Neutrophil (primary cell): ENCODE measurements around the gene ZNF213.
"Not testable (repeated sequence)": the region's sequence is repeated elsewhere in the genome, so short reads cannot be mapped to it uniquely, and the experiment has no call there.

ENCODE experiments used
- H3K27ac ChIP-seq: fragments of 200-600 bp; sonication (generic); 2 replicates; pipeline ENCODE4 v1.5.1; 2016; ENCODE audit warnings: mild to moderate bottlenecking, moderate library complexity
- H3K27me3 ChIP-seq: fragments of 200-600 bp; sonication (generic); 2 replicates; pipeline ENCODE4 v1.6.0; 2016; ENCODE audit warnings: mild to moderate bottlenecking
- H3K36me3 ChIP-seq: fragments of 200-600 bp; sonication (generic); 2 replicates; pipeline ENCODE4 v1.5.1; 2017
- H3K4me1 ChIP-seq, 2 experiments: fragments of 200-600 bp in 1 of 2; sonication (generic) in 1 of 2; 1 replicate in 1 of 2; 2 replicates in 1 of 2; pipeline versions ENCODE4 v1.5.1 to v1.6.1; 2013 to 2016; ENCODE audit warnings: low read depth in 1 of 2, low read length in 1 of 2, mild to moderate bottlenecking in 1 of 2, moderate library complexity in 1 of 2; ENCODE audit not compliant: control insufficient read depth in 1 of 2, insufficient read depth in 1 of 2
- H3K4me3 ChIP-seq, 2 experiments: fragments of 200-600 bp in 1 of 2; sonication (generic) in 1 of 2; 1 replicate in 1 of 2; 2 replicates in 1 of 2; pipeline ENCODE4 v1.5.1; 2013 to 2016; ENCODE audit warnings: low read depth in 1 of 2, low read length in 1 of 2, mild to moderate bottlenecking in 1 of 2, moderate library complexity in 1 of 2
- H3K9me3 ChIP-seq: fragments of 200-600 bp; sonication (generic); 2 replicates; pipeline ENCODE4 v1.5.1; 2016
- TF ChIP-seq, protein P1 (sequence below): fragments of 200-600 bp; sonication (generic); IDR thresholded peaks from 2 replicates; pipeline ENCODE4 v1.5.1; 2016; ENCODE audit warnings: antibody characterized with exemption

Gene ZNF213

GRCh38 chr16:3175157-3176093, 40.6 kb downstream of the ZNF213 start:
- Histone ChIP-seq H3K4me1 (peaks cover 11 to 21% of the 10 kb centered on the region in 2 experiments), H3K27me3 (peaks cover 100% of the 10 kb centered on the region), H3K36me3 (no peaks in the 10 kb centered on the region), H3K9me3 (no peaks in the 10 kb centered on the region), H3K27ac (no peak overlapping the region), H3K4me3 (no peak overlapping the region)
- TF ChIP-seq, protein P1, sequence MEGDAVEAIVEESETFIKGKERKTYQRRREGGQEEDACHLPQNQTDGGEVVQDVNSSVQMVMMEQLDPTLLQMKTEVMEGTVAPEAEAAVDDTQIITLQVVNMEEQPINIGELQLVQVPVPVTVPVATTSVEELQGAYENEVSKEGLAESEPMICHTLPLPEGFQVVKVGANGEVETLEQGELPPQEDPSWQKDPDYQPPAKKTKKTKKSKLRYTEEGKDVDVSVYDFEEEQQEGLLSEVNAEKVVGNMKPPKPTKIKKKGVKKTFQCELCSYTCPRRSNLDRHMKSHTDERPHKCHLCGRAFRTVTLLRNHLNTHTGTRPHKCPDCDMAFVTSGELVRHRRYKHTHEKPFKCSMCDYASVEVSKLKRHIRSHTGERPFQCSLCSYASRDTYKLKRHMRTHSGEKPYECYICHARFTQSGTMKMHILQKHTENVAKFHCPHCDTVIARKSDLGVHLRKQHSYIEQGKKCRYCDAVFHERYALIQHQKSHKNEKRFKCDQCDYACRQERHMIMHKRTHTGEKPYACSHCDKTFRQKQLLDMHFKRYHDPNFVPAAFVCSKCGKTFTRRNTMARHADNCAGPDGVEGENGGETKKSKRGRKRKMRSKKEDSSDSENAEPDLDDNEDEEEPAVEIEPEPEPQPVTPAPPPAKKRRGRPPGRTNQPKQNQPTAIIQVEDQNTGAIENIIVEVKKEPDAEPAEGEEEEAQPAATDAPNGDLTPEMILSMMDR, result no peak

DNA sequence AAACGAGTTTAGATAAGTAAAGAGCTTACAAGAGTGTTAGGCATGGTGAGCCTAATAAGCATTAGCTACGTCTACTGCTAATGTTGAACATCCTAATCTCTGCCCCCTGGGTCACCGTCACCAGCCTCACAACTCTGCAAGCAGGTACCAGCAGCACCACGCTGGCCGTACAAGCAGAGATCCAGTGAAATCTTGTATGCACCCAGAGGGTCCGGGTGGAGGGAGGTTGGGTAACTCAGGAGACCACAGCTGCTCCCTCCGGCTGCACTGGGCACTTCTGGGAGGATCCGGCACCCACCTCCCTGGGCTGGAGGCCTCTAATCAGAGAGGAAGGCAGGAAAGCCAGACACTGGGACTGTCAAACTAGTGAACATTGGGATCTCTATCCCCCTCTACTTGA, 44.8 kb downstream of the ZNF213 start:
- TF ChIP-seq, protein P1, result no peak

GRCh38 chr16:3180445-3180878, 45.6 kb downstream of the ZNF213 start:
- peaks cover 100% of the 10 kb centered on the region for H3K27me3 ChIP-seq

More for the DNA sequence above, 44.8 kb downstream of the ZNF213 start:
- Histone ChIP-seq H3K4me3 (no peak overlapping the region), H3K4me1 (peaks cover 15 to 19% of the 10 kb centered on the region in 2 experiments), H3K27ac (no peak overlapping the region), H3K27me3 (peaks cover 100% of the 10 kb centered on the region), H3K36me3 (no peaks in the 10 kb centered on the region), H3K9me3 (no peaks in the 10 kb centered on the region)

GRCh38 chr16:3182293-3182607, 47.4 kb downstream of the ZNF213 start:
- peak overlapping the region in 1 of 2 experiments; percentile 72 for H3K4me3 ChIP-seq
- not testable (repeated sequence) for H3K27ac ChIP-seq, H3K36me3 ChIP-seq, H3K9me3 ChIP-seq
- H3K27me3 ChIP-seq, result peaks cover 100% of the 10 kb centered on the region
- peaks cover 15 to 19% of the 10 kb centered on the region in 2 experiments for H3K4me1 ChIP-seq

More at GRCh38 chr16:3180445-3180878, 45.6 kb downstream of the ZNF213 start:
- TF ChIP-seq, protein P1, result no peak
- Histone ChIP-seq H3K36me3 (no peaks in the 10 kb centered on the region), H3K4me3 (no peak overlapping the region), H3K27ac (no peak overlapping the region), H3K4me1 (peaks cover 15 to 19% of the 10 kb centered on the region in 2 experiments), H3K9me3 (no peaks in the 10 kb centered on the region)

GRCh38 chr16:3182608-3183444, 48.0 kb downstream of the ZNF213 start:
- Histone ChIP-seq H3K9me3 (no peaks in the 10 kb centered on the region), H3K27me3 (peaks cover 100% of the 10 kb centered on the region), H3K4me3 (peak overlapping the region; percentile 65 to 72), H3K27ac (peak overlapping the region; percentile 11), H3K4me1 (peaks cover 15 to 19% of the 10 kb centered on the region in 2 experiments), H3K36me3 (no peaks in the 10 kb centered on the region)
- TF ChIP-seq, protein P1, result peak; percentile 81
